Measurements from ENCODE around the gene TFPI. TPM values are rescaled to one million over a fixed set of nuclear protein-coding genes. Genes with fewer than 3 reads are reported as not detected.
"Not testable (repeated sequence)": the region's sequence is repeated elsewhere in the genome, so short reads cannot be mapped to it uniquely, and the experiment has no call there.

The TFPI gene
- total and polyA plus RNA-seq, 10 of the 15 experiments (the other 5 are each of a cell fraction or from before 2014, with no cell fraction given): 0.07 to 0.59 (median 0.34) TPM

- Histone ChIP-seq H3K9ac (ENCODE audit: control insufficient read depth, insufficient read depth, low read length) (no peak overlapping the region), H3K4me2 (ENCODE audit: control insufficient read depth, insufficient read depth) (no peak overlapping the region), H3K27ac (ENCODE audit: control insufficient read depth, insufficient read depth) (no peak overlapping the region), H3K4me3 (no peak overlapping the region), H3K4me1 (ENCODE audit: control insufficient read depth, insufficient read depth, low read length) (no peaks in the 10 kb centered on the region), H4K20me1 (ENCODE audit: control insufficient read depth, insufficient read depth) (no peaks in the 10 kb centered on the region), H3K79me2 (ENCODE audit: control insufficient read depth, insufficient read depth, low read length) (no peaks in the 10 kb centered on the region), H3K27me3 (replicated peaks in 1 of 2; ENCODE audit: control insufficient read depth in 2 of 2, insufficient read depth in 2 of 2, low read length in 1 of 2) (no peaks in the 10 kb centered on the region), H2AFZ (ENCODE audit: control insufficient read depth, low read depth, low read length) (no peak overlapping the region), H3K9me3 (replicated peaks; ENCODE audit: control insufficient read depth, insufficient read depth, low read length) (no peaks in the 10 kb centered on the region), H3K36me3 (ENCODE audit: control insufficient read depth in 2 of 2, insufficient read depth in 2 of 2, low read length in 1 of 2) (no peaks in the 10 kb centered on the region)
- WGBS (ENCODE audit: insufficient coverage, insufficient replicate concordance, low lambda C conversion rate, missing lambda C conversion rate): 33% methylated on average over 8 of the region's 9 CpGs
- ChIA-PET POLR2A (interaction anchor here (0.6 kb wide), 1 partner anchor 1007 kb away, joined by 5 read pairs; no protein-coding TSS in a partner anchor), SMC1A (ENCODE audit: uncharacterized antibody, unreplicated experiment) (interaction anchor here (0.9 to 2.9 kb wide), 3 partner anchors 12 to 69 kb away, joined by 3 to 10 read pairs (median 3); no protein-coding TSS in a partner anchor), RAD21 (ENCODE audit: unreplicated experiment) (interaction anchor here (1.6 kb wide), 1 partner anchor 12 kb away, joined by 5 read pairs; no protein-coding TSS in a partner anchor), CTCF (interaction anchor here (2.0 kb wide), 1 partner anchor 69 kb away, joined by 4 read pairs; no protein-coding TSS in a partner anchor)
- no TSS peak for BruUV-seq (replicated peaks)
- intact Hi-C loops (cut with micrococcal nuclease; ENCODE audit: unreplicated experiment): no loop called here
- no peak for DNase-seq (ENCODE audit: low read depth, low spot score)
- no peak for FAIRE-seq
- no peak for ATAC-seq
- no peak for TF ChIP-seq SIN3A (IDR thresholded peaks at IDR 0.05; ENCODE audit: low read depth, low read length)
- no peak for TF ChIP-seq SRF (IDR thresholded peaks at IDR 0.05; ENCODE audit: low read depth in 2 of 2, low read length in 2 of 2)
- no peak for TF ChIP-seq MYC (IDR thresholded peaks at IDR 0.05; ENCODE audit: insufficient read depth, insufficient read length, insufficient replicate concordance, low read length, severe bottlenecking)
- no peak for TF ChIP-seq KDM1A (IDR thresholded peaks at IDR 0.05; ENCODE audit: borderline replicate concordance)
- in situ Hi-C loops (cut with MboI): no loop called here
Measured at GRCh38 chr2:187511356-187512315, 42.6 kb downstream of the TFPI start.

- H3K9me3 ChIP-seq (replicated peaks; ENCODE audit: control insufficient read depth, insufficient read depth, low read length); in situ Hi-C loops (cut with MboI); H2AFZ ChIP-seq (ENCODE audit: control insufficient read depth, low read depth, low read length); H3K4me1 ChIP-seq (ENCODE audit: control insufficient read depth, insufficient read depth, low read length); ATAC-seq; H3K27me3 ChIP-seq (replicated peaks in 1 of 2; ENCODE audit: control insufficient read depth in 2 of 2, insufficient read depth in 2 of 2, low read length in 1 of 2); intact Hi-C loops (cut with micrococcal nuclease; ENCODE audit: unreplicated experiment); FAIRE-seq; H4K20me1 ChIP-seq (ENCODE audit: control insufficient read depth, insufficient read depth); DNase-seq (ENCODE audit: low read depth, low spot score); H3K27ac ChIP-seq (ENCODE audit: control insufficient read depth, insufficient read depth); H3K4me2 ChIP-seq (ENCODE audit: control insufficient read depth, insufficient read depth); H3K9ac ChIP-seq (ENCODE audit: control insufficient read depth, insufficient read depth, low read length); H3K79me2 ChIP-seq (ENCODE audit: control insufficient read depth, insufficient read depth, low read length); H3K36me3 ChIP-seq (ENCODE audit: control insufficient read depth in 2 of 2, insufficient read depth in 2 of 2, low read length in 1 of 2); H3K4me3 ChIP-seq; BruUV-seq (replicated peaks): not testable (repeated sequence)
- 56% methylated on average over 18 of the region's 18 CpGs for WGBS (ENCODE audit: insufficient coverage, insufficient replicate concordance, low lambda C conversion rate, missing lambda C conversion rate)
- ChIA-PET SMC1A (ENCODE audit: uncharacterized antibody, unreplicated experiment) (interaction anchor here (0.9 to 1.2 kb wide), 2 partner anchors 11 to 70 kb away, joined by 3 read pairs; no protein-coding TSS in a partner anchor), CTCF (interaction anchor here (1.0 to 2.0 kb wide), 2 partner anchors 11 to 70 kb away, joined by 3 to 4 read pairs; no protein-coding TSS in a partner anchor), POLR2A (interaction anchor here (0.7 kb wide), 1 partner anchor 33 kb away, joined by 3 read pairs; no protein-coding TSS in a partner anchor), RAD21 (ENCODE audit: unreplicated experiment) (interaction anchor here (0.7 to 1.6 kb wide), 2 partner anchors 11 kb away, joined by 3 to 5 read pairs; no protein-coding TSS in a partner anchor)
Measured at GRCh38 chr2:187510419-187511355, 43.5 kb downstream of the TFPI start.

All from GM12878 (cell line).